Measurements from ENCODE around the gene AIF1L.
A peak's percentile ranks its signal among the peaks of the same experiment; 100 is the strongest.

AIF1L gene

GRCh38 chr9:131096269-131097125, at the start of gene AIF1L:
TSS of gene AIF1L (plus strand) at chr9:131096531. CDS start at chr9:131096630, 99 bp downstream.
- peak; percentile 94 for DNase-seq (ENCODE audit: low spot score)

GRCh38 chr9:131046581-131047202, 49.6 kb upstream of the AIF1L start:
- peak; percentile 85 for DNase-seq (ENCODE audit: low spot score)

GRCh38 chr9:131048332-131048731, 48.0 kb upstream of the AIF1L start:
- no peak for DNase-seq (ENCODE audit: low spot score)

GRCh38 chr9:131048820-131049219, 47.5 kb upstream of the AIF1L start:
- DNase-seq (ENCODE audit: low spot score), result no peak

GRCh38 chr9:131049829-131050715, 46.3 kb upstream of the AIF1L start:
- no peak for DNase-seq (ENCODE audit: low spot score)

- no peak for DNase-seq (ENCODE audit: low spot score)
Observed at GRCh38 chr9:131050831-131051230, 45.5 kb upstream of the AIF1L start.

- DNase-seq (ENCODE audit: low spot score), result no peak
Observed at GRCh38 chr9:131051592-131052517, 44.5 kb upstream of the AIF1L start.

- DNase-seq (ENCODE audit: low spot score), result no peak
Observed at GRCh38 chr9:131053896-131054295, 42.4 kb upstream of the AIF1L start.

GRCh38 chr9:131056781-131057506, 39.4 kb upstream of the AIF1L start:
- DNase-seq (ENCODE audit: low spot score), result no peak

GRCh38 chr9:131060900-131061630, 35.3 kb upstream of the AIF1L start:
- no peak for DNase-seq (ENCODE audit: low spot score)

- no peak for DNase-seq (ENCODE audit: low spot score)
Observed at GRCh38 chr9:131062969-131063368, 33.4 kb upstream of the AIF1L start.

GRCh38 chr9:131065599-131065998, 30.7 kb upstream of the AIF1L start:
- no peak for DNase-seq (ENCODE audit: low spot score)

GRCh38 chr9:131067625-131068024, 28.7 kb upstream of the AIF1L start:
- DNase-seq (ENCODE audit: low spot score), result no peak

- DNase-seq (ENCODE audit: low spot score), result no peak
Observed at GRCh38 chr9:131068076-131068816, 28.1 kb upstream of the AIF1L start.

GRCh38 chr9:131069699-131070098, 26.6 kb upstream of the AIF1L start:
- no peak for DNase-seq (ENCODE audit: low spot score)

GRCh38 chr9:131072107-131072870, 24.0 kb upstream of the AIF1L start:
- no peak for DNase-seq (ENCODE audit: low spot score)

GRCh38 chr9:131072871-131073237, 23.5 kb upstream of the AIF1L start:
- DNase-seq (ENCODE audit: low spot score), result no peak

GRCh38 chr9:131076347-131077195, 19.8 kb upstream of the AIF1L start:
- no peak for DNase-seq (ENCODE audit: low spot score)

All from HuH-7 (cell line).